ENCODE results near the gene TBX4.
"Not testable (repeated sequence)": the region's sequence is repeated elsewhere in the genome, so short reads cannot be mapped to it uniquely, and the experiment has no call there.

GRCh38 chr17:61509454-61509853 is 57.2 kb downstream of the TBX4 start:
- not testable (repeated sequence) for TF ChIP-seq CTCF (IDR thresholded peaks at IDR 0.05; ENCODE audit: low read depth, low read length, missing input control); ATF3 (IDR thresholded peaks at IDR 0.05)

Data from liver (tissue), 3 donors.